Sigmoid colon (tissue), 7 donors: ENCODE measurements around the gene RPL13A. TPM values are rescaled to one million over a fixed set of nuclear protein-coding genes. Genes with fewer than 3 reads are reported as not detected.
A peak's percentile ranks its signal among the peaks of the same experiment; 100 is the strongest.

Experiments used
- DNase-seq: peaks from one replicate; pipeline ENCODE4 v3.0.0-alpha.2; 2019
- H3K27ac ChIP-seq, 4 donors: fragments of 200-600 bp; sonication (generic); one replicate each; pipeline ENCODE4 v1.5.1; 2016 to 2019; ENCODE audit warnings: mild to moderate bottlenecking in 1 of 4
- H3K27me3 ChIP-seq, 3 donors: fragments of 200-600 bp; sonication (generic); one replicate each; pipeline ENCODE4 v1.5.1; 2019; ENCODE audit warnings: mild to moderate bottlenecking in 1 of 3
- H3K36me3 ChIP-seq, 4 donors: fragments of 200-600 bp; sonication (generic); one replicate each; pipeline ENCODE4 v1.5.1; 2016 to 2019
- H3K4me1 ChIP-seq, 4 donors: fragments of 200-600 bp; sonication (generic); one replicate each; pipeline ENCODE4 v1.5.1; 2017 to 2019
- H3K4me3 ChIP-seq, 4 donors: fragments of 200-600 bp; sonication (generic); one replicate each; pipeline ENCODE4 v1.5.1; 2017 to 2019; ENCODE audit warnings: mild to moderate bottlenecking in 2 of 4, moderate library complexity in 1 of 4
- H3K9me3 ChIP-seq, 4 donors: fragments of 200-600 bp in 3 of 4; sonication (generic) in 3 of 4; one replicate each; pipeline versions ENCODE4 v1.5.1 to v1.6.1; 2013 to 2019
- CTCF ChIP-seq, 4 experiments: fragments of 450-650 bp in 3 of 4; fragments of 200-600 bp in 1 of 4; IDR thresholded peaks; one replicate each; pipeline ENCODE4 v1.5.1; 2016 to 2019; ENCODE audit warnings: antibody characterized with exemption in 4 of 4, mild to moderate bottlenecking in 3 of 4, moderate library complexity in 2 of 4
- EP300 ChIP-seq, 4 donors: sonication (generic); formaldehyde crosslinking; IDR thresholded peaks; one replicate each; pipeline ENCODE4 v1.6.1; 2017; ENCODE audit warnings: antibody characterized with exemption in 4 of 4
- POLR2A ChIP-seq, 2 donors: fragments of 450-650 bp; IDR thresholded peaks; one replicate each; pipeline ENCODE4 v1.6.1; 2016; ENCODE audit warnings: antibody characterized with exemption in 2 of 2, mild to moderate bottlenecking in 2 of 2, moderate library complexity in 2 of 2
- POLR2AphosphoS5 ChIP-seq, 4 donors: sonication (generic); formaldehyde crosslinking; IDR thresholded peaks; one replicate each; pipeline ENCODE4 v1.6.1; 2017; ENCODE audit warnings: antibody characterized with exemption in 4 of 4
- WGBS, 2 donors: extraction: QIAGEN DNeasy Blood & Tissue Kit; methylation state at CpG; one replicate each; pipeline ENCODE4 v1.1.7; 2013; 5-methylcytosine and 5-hydroxymethylcytosine counted together
- intact Hi-C: fragments of 100-400 bp; cut with DNase I; formaldehyde crosslinking; loops from one replicate; pipeline ENCODE4 v1.15.1; 2023
- polyA plus RNA-seq, 3 donors: library from polyadenylated mRNA; stranded (reverse); fragments of 200-250 nt; gene quantifications; one replicate each; pipeline ENCODE4 v1.2.3, GENCODE V29; 2013
- total RNA-seq, 4 donors: library from RNA; depleted of rRNA; stranded (reverse); fragments of >200 nt; gene quantifications; one replicate each; pipeline ENCODE4 v1.1.0, GENCODE V29; 2016
- donor health status: healthy with polysubstance abuse.
- donor health status: Bipolar disorder and iron deficiency.
- donor health status: healthy.

The RPL13A gene
- total and polyA plus RNA-seq, 7 donors = 2,552 to 6,094 (median 4,207) TPM

- TF ChIP-seq CTCF (IDR thresholded peaks at IDR 0.05) (no peak), POLR2A (IDR thresholded peaks at IDR 0.05) (no peak), POLR2AphosphoS5 (IDR thresholded peaks at IDR 0.05) (peak in 1 of 4 donors; percentile 61)
- peak overlapping the region; percentile 70 to 95 (median 85) for H3K4me3 ChIP-seq
- DNase-seq = peak; percentile 81
- intact Hi-C loops = loop anchor here (5.0 kb wide), 2 partner anchors 180 to 380 kb away; partner anchors contain the start of genes AKT1S1, PRMT1 and TBC1D17
- H3K4me1 ChIP-seq = peaks cover 0 to 46% (median 34%) of the 10 kb centered on the region in 4 donors
- no peaks in the 10 kb centered on the region for H3K27me3 ChIP-seq
- peak overlapping the region; percentile 88 to 96 (median 94) for H3K27ac ChIP-seq
- H3K9me3 ChIP-seq = no peaks in the 10 kb centered on the region
- 4 to 20% methylated on average over 22 of the region's 22 CpGs for WGBS, 2 donors
- H3K36me3 ChIP-seq = peaks cover 27 to 43% (median 35%) of the 10 kb centered on the region in 4 donors
These were observed 9.8 kb downstream of the RPL13A start for GRCh38 chr19:49497047-49497788.

GRCh38 chr19:49497789-49498103 is 10.3 kb downstream of the RPL13A start:
- no peaks in the 10 kb centered on the region for H3K9me3 ChIP-seq
- H3K27me3 ChIP-seq = no peaks in the 10 kb centered on the region
- 72 to 89% methylated on average over 12 of the region's 12 CpGs for WGBS, 2 donors
- peak overlapping the region in 1 of 4 donors; percentile 70 for H3K4me3 ChIP-seq
- peaks cover 27 to 38% (median 30%) of the 10 kb centered on the region in 4 donors for H3K36me3 ChIP-seq
- DNase-seq = no peak
- no peak for TF ChIP-seq EP300 (IDR thresholded peaks at IDR 0.05)
- intact Hi-C loops = loop anchor here (5.0 kb wide), 2 partner anchors 180 to 380 kb away; partner anchors contain the start of genes AKT1S1, PRMT1 and TBC1D17
- peaks cover 0 to 46% (median 34%) of the 10 kb centered on the region in 4 donors for H3K4me1 ChIP-seq
- peak overlapping the region; percentile 88 to 96 (median 94) for H3K27ac ChIP-seq

- Histone ChIP-seq H3K4me1 (peaks cover 0 to 46% (median 34%) of the 10 kb centered on the region in 4 donors), H3K36me3 (peaks cover 27 to 31% (median 29%) of the 10 kb centered on the region in 4 donors)
- intact Hi-C loops = loop anchor here (5.0 kb wide), 2 partner anchors 179 to 379 kb away; partner anchors contain the start of genes AKT1S1, PRMT1 and TBC1D17
These were observed 11.1 kb downstream of the RPL13A start for GRCh38 chr19:49498475-49498874.

DNA sequence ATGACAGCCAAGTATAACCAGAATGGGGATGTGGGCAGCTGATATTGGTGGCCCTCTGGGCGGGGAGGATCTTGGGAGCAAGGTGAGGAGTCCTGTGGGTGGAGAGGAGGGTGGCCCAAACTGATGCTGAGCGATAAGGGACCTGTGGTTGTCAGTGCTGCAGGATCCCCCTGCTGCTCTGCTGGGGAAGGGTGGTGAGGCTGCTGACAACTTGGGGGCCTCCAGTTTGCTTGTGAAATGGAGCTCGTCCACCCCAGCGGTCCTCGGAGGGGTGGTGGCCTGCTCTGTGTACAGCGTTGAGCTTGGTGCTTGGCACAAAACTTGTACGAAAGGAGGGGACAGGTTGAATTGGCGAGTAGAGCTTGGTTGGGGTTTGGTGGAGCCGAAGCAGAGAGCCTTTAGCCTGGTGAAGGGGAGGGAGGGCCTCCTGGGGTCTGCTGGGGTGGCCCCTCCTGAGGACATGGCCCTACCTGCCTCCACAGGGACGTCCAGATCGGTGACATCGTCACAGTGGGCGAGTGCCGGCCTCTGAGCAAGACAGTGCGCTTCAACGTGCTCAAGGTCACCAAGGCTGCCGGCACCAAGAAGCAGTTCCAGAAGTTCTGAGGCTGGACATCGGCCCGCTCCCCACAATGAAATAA is 11.7 kb downstream of the RPL13A start:
- intact Hi-C loops = loop anchor here (5.0 kb wide), 2 partner anchors 178 to 378 kb away; partner anchors contain the start of genes AKT1S1, PRMT1 and TBC1D17
- H3K4me1 ChIP-seq = peaks cover 0 to 46% (median 34%) of the 10 kb centered on the region in 4 donors
- no peak for TF ChIP-seq POLR2A (IDR thresholded peaks at IDR 0.05)
- no peak for TF ChIP-seq CTCF (IDR thresholded peaks at IDR 0.05)
- no peak for TF ChIP-seq EP300 (IDR thresholded peaks at IDR 0.05)
- TF ChIP-seq POLR2AphosphoS5 (IDR thresholded peaks at IDR 0.05) = no peak
- WGBS, 2 donors = 66 to 69% methylated on average over 19 of the region's 19 CpGs
- no peaks in the 10 kb centered on the region for H3K9me3 ChIP-seq
- no peak for DNase-seq
- peaks cover 27 to 31% (median 29%) of the 10 kb centered on the region in 4 donors for H3K36me3 ChIP-seq
- H3K4me3 ChIP-seq = no peak overlapping the region
- H3K27ac ChIP-seq = peak overlapping the region in 1 of 4 donors; percentile 5
- H3K27me3 ChIP-seq = no peaks in the 10 kb centered on the region

More at GRCh38 chr19:49498475-49498874, 11.1 kb downstream of the RPL13A start:
- no peak for DNase-seq
- 72 to 73% methylated on average over 7 of the region's 7 CpGs for whole genome bisulfite sequencing, 2 donors
- Histone ChIP-seq H3K4me3 (no peak overlapping the region), H3K27me3 (no peaks in the 10 kb centered on the region), H3K9me3 (no peaks in the 10 kb centered on the region), H3K27ac (no peak overlapping the region)
- TF ChIP-seq EP300 (IDR thresholded peaks at IDR 0.05) (no peak), POLR2A (IDR thresholded peaks at IDR 0.05) (no peak), CTCF (IDR thresholded peaks at IDR 0.05) (no peak), POLR2AphosphoS5 (IDR thresholded peaks at IDR 0.05) (no peak)
